ENCODE results near the gene HGS. TPM values are rescaled to one million over a fixed set of nuclear protein-coding genes. Genes with fewer than 3 reads are reported as not detected.

The HGS gene, protein sequence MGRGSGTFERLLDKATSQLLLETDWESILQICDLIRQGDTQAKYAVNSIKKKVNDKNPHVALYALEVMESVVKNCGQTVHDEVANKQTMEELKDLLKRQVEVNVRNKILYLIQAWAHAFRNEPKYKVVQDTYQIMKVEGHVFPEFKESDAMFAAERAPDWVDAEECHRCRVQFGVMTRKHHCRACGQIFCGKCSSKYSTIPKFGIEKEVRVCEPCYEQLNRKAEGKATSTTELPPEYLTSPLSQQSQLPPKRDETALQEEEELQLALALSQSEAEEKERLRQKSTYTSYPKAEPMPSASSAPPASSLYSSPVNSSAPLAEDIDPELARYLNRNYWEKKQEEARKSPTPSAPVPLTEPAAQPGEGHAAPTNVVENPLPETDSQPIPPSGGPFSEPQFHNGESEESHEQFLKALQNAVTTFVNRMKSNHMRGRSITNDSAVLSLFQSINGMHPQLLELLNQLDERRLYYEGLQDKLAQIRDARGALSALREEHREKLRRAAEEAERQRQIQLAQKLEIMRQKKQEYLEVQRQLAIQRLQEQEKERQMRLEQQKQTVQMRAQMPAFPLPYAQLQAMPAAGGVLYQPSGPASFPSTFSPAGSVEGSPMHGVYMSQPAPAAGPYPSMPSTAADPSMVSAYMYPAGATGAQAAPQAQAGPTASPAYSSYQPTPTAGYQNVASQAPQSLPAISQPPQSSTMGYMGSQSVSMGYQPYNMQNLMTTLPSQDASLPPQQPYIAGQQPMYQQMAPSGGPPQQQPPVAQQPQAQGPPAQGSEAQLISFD
- 91.4 and 114 TPM in 2 replicates for total RNA-seq

DNA sequence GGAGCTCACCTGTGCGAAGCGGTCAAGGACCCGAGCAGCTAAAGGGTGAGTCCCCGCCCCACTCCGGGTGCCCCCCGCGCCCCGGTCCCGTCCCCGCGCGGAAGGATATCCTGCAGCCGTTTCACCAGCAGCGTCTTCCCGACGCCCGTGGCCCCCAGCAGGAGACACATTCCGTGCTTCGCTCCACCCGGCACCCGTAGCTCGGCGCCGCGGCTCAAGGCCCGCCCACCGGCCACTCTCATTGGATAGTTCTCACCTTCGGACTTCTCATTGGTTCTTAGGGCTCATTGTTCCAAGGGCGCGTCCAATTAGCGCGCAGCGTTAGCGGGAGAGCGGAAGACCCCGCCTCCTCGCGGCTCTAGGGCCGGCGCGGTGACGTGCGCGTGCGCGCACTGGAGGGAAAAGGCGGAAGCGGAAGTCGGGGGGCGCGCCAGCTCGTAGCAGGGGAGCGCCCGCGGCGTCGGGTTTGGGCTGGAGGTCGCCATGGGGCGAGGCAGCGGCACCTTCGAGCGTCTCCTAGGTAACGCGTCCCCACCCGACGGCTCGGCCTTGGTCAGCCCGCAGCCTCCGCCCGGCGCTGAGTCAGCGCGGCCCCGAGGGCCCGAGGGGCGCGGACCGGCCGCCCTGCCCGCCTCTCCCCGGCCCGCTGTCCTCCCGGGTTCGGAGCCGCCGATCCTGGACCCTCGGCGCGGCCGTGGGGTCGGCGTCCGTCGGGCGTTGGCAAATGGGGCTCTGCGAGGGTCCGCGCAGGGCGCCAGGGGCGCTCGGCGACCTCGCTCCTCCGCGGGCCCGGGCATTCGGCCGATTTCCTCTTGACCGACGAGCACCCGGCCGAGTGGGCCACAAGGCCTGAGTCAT, at the start of gene HGS, which contains the start of gene ARL16:
TSS of gene HGS (plus strand) at position 428 of the 858 bp plus-strand sequence. CDS start at position 484, 56 bp downstream.
TSS of gene ARL16 (minus strand) at position 214 of the 858 bp plus-strand sequence. CDS start at position 170, 44 bp downstream.

DNA sequence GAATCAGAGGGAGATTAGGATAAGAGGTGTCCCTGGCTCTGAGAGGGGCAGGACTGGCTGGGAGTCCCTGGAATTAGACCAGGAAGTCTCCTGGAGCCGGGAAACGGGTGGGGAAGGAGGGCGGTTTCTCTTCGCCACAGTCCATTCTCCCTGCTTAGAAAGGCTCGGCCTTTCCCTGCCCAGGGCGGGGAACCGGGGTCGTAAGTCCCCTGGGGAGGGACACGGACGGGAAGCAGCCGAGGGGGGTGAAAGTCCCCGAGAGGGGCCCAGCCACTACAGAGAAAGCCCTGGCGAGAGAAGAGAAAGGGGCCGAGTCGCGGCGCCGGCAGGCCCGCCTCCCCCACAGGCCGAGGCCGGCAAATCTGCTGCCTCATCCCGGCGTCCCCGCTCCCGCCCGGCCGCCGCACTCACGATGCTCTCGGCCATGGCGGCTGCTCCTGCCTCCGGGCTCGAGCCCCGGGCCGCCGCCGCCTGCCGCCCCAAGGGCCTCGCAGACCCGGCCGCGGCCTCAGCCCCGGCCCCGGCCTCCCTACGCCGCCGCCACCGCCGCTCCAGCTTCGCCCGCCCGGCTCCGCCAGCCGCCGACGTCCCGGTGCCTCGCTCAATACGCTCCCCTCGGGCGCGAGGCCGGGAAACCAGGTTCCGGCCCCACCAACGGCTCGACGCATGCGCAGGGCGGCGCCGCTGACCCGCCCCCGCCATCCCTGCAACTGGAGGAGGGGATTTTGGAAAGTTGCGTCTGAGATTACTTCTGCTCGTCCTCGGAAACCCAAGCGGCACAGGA, 47.1 kb upstream of the HGS start, which contains the start of the genes NPLOC4 and TSPAN10:
TSS of gene NPLOC4 (minus strand) at position 608 of the 784 bp plus-strand sequence. CDS start at position 426, 182 bp downstream.
TSS of gene TSPAN10 (plus strand) at position 692 of the 784 bp plus-strand sequence. CDS start 5,217 bp downstream, outside the sequence.

GRCh38 chr17:81656118-81656743, 27.6 kb upstream of the HGS start, which contains the start of gene PDE6G:
Gene PDE6G, minus strand, starts transcription at chr17:81656542. Its CDS starts 3,237 bp downstream, at chr17:81653305.

GRCh38 chr17:81666342-81667191, 17.2 kb upstream of the HGS start, which contains the start of the genes CCDC137 and OXLD1:
Gene CCDC137, plus strand, starts transcription at chr17:81666737. Its CDS starts 30 bp downstream, at chr17:81666767.
Gene OXLD1, minus strand, starts transcription at chr17:81666605. Its CDS starts 28 bp downstream, at chr17:81666577.

GRCh38 chr17:81702934-81703746, 19.3 kb downstream of the HGS start, which contains the start of gene MRPL12:
Gene MRPL12, plus strand, starts transcription at chr17:81703367. Its CDS starts 135 bp downstream, at chr17:81703502.

GRCh38 chr17:81711814-81712467, 28.1 kb downstream of the HGS start, which contains the start of gene SLC25A10:
Gene SLC25A10, plus strand, starts transcription at chr17:81712284. Its CDS starts 143 bp downstream, at chr17:81712427.

Other genes with a start within 250 kb of the HGS start
- gene ACTG1, start 171.2 kb upstream of the HGS start, total RNA-seq = 1,714 and 6,233 TPM in 2 replicates
- under 0.01 and 1.9 TPM in 2 replicates for gene FSCN2, start 155.6 kb upstream of the HGS start, total RNA-seq
- 15.1 and 22.9 TPM in 2 replicates for gene FAAP100, start 131.7 kb upstream of the HGS start, total RNA-seq
- 44.3 and 48.9 TPM in 2 replicates for gene NPLOC4, start 46.9 kb upstream of the HGS start, total RNA-seq
- 0.21 and 0.48 TPM in 2 replicates for gene TSPAN10, start 46.8 kb upstream of the HGS start, total RNA-seq
- gene PDE6G, start 27.5 kb upstream of the HGS start, total RNA-seq = 0.72 TPM in 1 of 2 replicates, not detected in the other
- 57.8 and 61.0 TPM in 2 replicates for gene OXLD1, start 17.4 kb upstream of the HGS start, total RNA-seq
- gene CCDC137, start 17.3 kb upstream of the HGS start, total RNA-seq = 5.8 and 8.7 TPM in 2 replicates
- 21.7 and 27.2 TPM in 2 replicates for gene ARL16, start 214 bp upstream of the HGS start, total RNA-seq
- gene MRPL12, start 19.4 kb downstream of the HGS start, total RNA-seq = 6.3 and 9.8 TPM in 2 replicates
- gene SLC25A10, start 28.3 kb downstream of the HGS start, total RNA-seq = 27.9 and 34.5 TPM in 2 replicates
- gene GCGR, start 120.1 kb downstream of the HGS start, total RNA-seq = not detected in 2 replicates
- gene MCRIP1, start 149.3 kb downstream of the HGS start, total RNA-seq = 31.5 and 63.1 TPM in 2 replicates
- gene PPP1R27, start 151.0 kb downstream of the HGS start, total RNA-seq = not detected in 2 replicates
- gene P4HB, start 176.5 kb downstream of the HGS start, total RNA-seq = 624 and 855 TPM in 2 replicates
- gene ARHGDIA, start 187.3 kb downstream of the HGS start, total RNA-seq = 124 and 148 TPM in 2 replicates
- 61.4 and 116 TPM in 2 replicates for gene ALYREF, start 207.6 kb downstream of the HGS start, total RNA-seq
- 130 and 132 TPM in 2 replicates for gene ANAPC11, start 207.7 kb downstream of the HGS start, total RNA-seq
- 1.9 and 2.6 TPM in 2 replicates for gene NPB, start 218.2 kb downstream of the HGS start, total RNA-seq
- gene PCYT2, start 227.4 kb downstream of the HGS start, total RNA-seq = 24.3 and 34.5 TPM in 2 replicates
- 26.9 and 29.9 TPM in 2 replicates for gene SIRT7, start 234.2 kb downstream of the HGS start, total RNA-seq
- 16.9 and 22.2 TPM in 2 replicates for gene MAFG, start 243.7 kb downstream of the HGS start, total RNA-seq

Measured in tracheal epithelial cell (primary cell).